Osteoblast (primary cell): ENCODE measurements around the gene NPIPA5. TPM values are rescaled to one million over a fixed set of nuclear protein-coding genes. Genes with fewer than 3 reads are reported as not detected.
"Not testable (repeated sequence)": the region's sequence is repeated elsewhere in the genome, so short reads cannot be mapped to it uniquely, and the experiment has no call there.

Experiments used
- DNase-seq: peaks from one replicate; pipeline ENCODE4 v3.0.0; 2011; ENCODE audit warnings: low spot score, mixed read lengths; ENCODE audit not compliant: insufficient read length; ENCODE audit errors: missing footprints
- H2AFZ ChIP-seq: 2 replicates; pipeline ENCODE4 v1.6.0; 2011; ENCODE audit warnings: mild to moderate bottlenecking, low read length
- H3K27ac ChIP-seq: 2 replicates; pipeline ENCODE4 v1.5.1; 2011; ENCODE audit warnings: mild to moderate bottlenecking, low read depth, low read length, moderate library complexity
- H3K27me3 ChIP-seq: 2 replicates; pipeline ENCODE4 v1.6.0; 2012; ENCODE audit warnings: mild to moderate bottlenecking, control low read depth, inconsistent platforms, low read length, moderate library complexity; ENCODE audit not compliant: insufficient read depth
- H3K36me3 ChIP-seq: 2 replicates; pipeline ENCODE4 v1.5.1; 2011; ENCODE audit warnings: mild to moderate bottlenecking, low read length, control low read depth, moderate library complexity; ENCODE audit not compliant: insufficient read depth
- H3K4me1 ChIP-seq: 2 replicates; pipeline ENCODE4 v1.5.1; 2011; ENCODE audit warnings: mild to moderate bottlenecking, low read length, control low read depth, moderate library complexity; ENCODE audit not compliant: insufficient read depth
- H3K4me2 ChIP-seq: 2 replicates; pipeline ENCODE4 v1.6.0; 2011; ENCODE audit warnings: mild to moderate bottlenecking, low read length; ENCODE audit not compliant: insufficient read depth
- H3K4me3 ChIP-seq: fragments of 200-600 bp; sonication (generic); 3 replicates; pipeline ENCODE4 v1.5.1; 2012; ENCODE audit warnings: mild to moderate bottlenecking, low read length, inconsistent platforms; ENCODE audit not compliant: insufficient read depth
- H3K79me2 ChIP-seq: 2 replicates; pipeline ENCODE4 v1.6.0; 2012; ENCODE audit warnings: mild to moderate bottlenecking, low read length, control low read depth, inconsistent platforms; ENCODE audit not compliant: insufficient read depth
- H3K9me3 ChIP-seq: 2 replicates; pipeline ENCODE4 v1.5.1; 2011; ENCODE audit warnings: low read depth, low read length, control low read depth
- H4K20me1 ChIP-seq: 2 replicates; pipeline ENCODE4 v1.6.0; 2012; ENCODE audit warnings: mild to moderate bottlenecking, low read length, control low read depth; ENCODE audit not compliant: insufficient read depth
- total RNA-seq: library from RNA; depleted of rRNA; stranded (reverse); fragments of >200 nt; gene quantifications from 2 replicates; pipeline ENCODE4 v1.2.3, GENCODE V29; 2012
- TF ChIP-seq, protein P1 (sequence below): IDR thresholded peaks from 2 replicates; pipeline ENCODE4 v1.5.1; 2011; ENCODE audit warnings: mild to moderate bottlenecking, low read depth, low read length, moderate library complexity; ENCODE audit errors: extremely low read depth

Gene NPIPA5
- total RNA-seq, 1 donor = 5.4 TPM

DNA sequence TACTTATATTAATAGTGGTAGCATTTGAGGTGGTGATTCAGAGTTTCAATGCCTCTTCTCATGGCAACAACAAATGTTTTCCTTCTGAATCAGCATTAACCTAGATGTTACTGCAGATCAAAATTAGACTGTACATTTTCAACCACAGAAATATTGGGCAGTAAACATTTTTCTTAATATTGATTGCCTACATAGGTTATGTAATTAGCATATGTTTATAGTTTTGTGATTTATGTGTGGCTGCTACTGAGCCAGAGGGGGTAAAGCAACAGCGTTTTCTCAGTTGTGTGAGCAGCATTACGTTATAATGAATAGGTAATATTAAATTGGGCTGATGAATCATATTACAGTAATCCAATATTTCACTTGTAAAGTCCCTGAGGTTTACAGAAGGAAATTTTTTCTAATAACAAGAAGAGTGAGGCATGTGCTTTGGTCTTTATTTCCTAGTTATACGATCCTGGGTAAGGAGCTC is 37.5 kb upstream of the NPIPA5 start:
- no peak overlapping the region for H3K4me3 ChIP-seq

DNA sequence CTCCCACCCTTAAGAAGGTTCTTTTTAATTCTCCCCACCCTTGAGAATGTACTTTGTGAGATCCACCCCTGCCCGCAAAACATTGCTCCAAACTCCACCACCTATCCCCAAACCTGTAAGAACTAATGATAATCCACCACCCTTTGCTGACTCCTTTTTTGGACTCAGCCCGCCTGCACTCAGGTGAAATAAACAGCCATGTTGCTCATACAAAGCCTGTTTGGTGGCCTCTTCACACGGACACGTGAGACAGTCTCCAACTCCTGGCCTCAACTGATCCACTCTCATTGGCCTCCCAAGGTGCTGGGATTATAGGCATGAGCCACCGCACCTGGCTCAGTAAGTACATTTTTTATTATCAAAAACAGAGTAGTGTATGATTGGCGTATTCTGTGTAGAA is 31.4 kb upstream of the NPIPA5 start:
- H3K9me3 ChIP-seq, DNase-seq, H3K4me3 ChIP-seq, H3K4me2 ChIP-seq, H4K20me1 ChIP-seq, H3K36me3 ChIP-seq, H2AFZ ChIP-seq, H3K4me1 ChIP-seq, H3K79me2 ChIP-seq, H3K27ac ChIP-seq, H3K27me3 ChIP-seq: not testable (repeated sequence)

More for the DNA sequence above, 37.5 kb upstream of the NPIPA5 start:
- peak; percentile 77 for DNase-seq
- no peaks in the 10 kb centered on the region for H3K79me2 ChIP-seq
- H2AFZ ChIP-seq = no peak overlapping the region
- TF ChIP-seq, protein P1, sequence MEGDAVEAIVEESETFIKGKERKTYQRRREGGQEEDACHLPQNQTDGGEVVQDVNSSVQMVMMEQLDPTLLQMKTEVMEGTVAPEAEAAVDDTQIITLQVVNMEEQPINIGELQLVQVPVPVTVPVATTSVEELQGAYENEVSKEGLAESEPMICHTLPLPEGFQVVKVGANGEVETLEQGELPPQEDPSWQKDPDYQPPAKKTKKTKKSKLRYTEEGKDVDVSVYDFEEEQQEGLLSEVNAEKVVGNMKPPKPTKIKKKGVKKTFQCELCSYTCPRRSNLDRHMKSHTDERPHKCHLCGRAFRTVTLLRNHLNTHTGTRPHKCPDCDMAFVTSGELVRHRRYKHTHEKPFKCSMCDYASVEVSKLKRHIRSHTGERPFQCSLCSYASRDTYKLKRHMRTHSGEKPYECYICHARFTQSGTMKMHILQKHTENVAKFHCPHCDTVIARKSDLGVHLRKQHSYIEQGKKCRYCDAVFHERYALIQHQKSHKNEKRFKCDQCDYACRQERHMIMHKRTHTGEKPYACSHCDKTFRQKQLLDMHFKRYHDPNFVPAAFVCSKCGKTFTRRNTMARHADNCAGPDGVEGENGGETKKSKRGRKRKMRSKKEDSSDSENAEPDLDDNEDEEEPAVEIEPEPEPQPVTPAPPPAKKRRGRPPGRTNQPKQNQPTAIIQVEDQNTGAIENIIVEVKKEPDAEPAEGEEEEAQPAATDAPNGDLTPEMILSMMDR = no peak
- no peak overlapping the region for H3K27ac ChIP-seq
- no peaks in the 10 kb centered on the region for H3K36me3 ChIP-seq
- H3K4me1 ChIP-seq = peaks cover 11% of the 10 kb centered on the region
- H3K9me3 ChIP-seq = no peaks in the 10 kb centered on the region
- H3K4me2 ChIP-seq = peak overlapping the region; percentile 45
- H3K27me3 ChIP-seq = no peaks in the 10 kb centered on the region
- no peaks in the 10 kb centered on the region for H4K20me1 ChIP-seq

DNA sequence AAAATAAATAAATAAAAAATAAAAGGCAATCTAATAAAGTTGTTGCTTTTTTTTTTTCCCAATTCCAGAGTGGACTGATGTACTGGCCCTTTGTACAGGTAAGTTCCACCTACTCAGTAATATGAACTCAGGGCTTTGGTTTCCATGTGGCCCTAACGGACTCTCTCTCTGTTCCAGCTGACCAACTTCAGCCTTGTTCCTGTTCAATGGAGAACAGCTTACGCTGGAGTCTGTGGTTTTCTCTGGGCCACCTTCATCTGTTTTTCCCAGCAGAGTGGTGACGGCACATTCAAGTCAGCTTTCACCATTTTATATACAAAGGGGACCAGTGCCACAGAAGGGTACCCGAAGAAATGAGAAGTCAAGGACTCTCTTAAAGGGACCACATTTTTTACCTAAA is 29.7 kb upstream of the NPIPA5 start:
- H3K4me2 ChIP-seq, H4K20me1 ChIP-seq: not testable (repeated sequence)

DNA sequence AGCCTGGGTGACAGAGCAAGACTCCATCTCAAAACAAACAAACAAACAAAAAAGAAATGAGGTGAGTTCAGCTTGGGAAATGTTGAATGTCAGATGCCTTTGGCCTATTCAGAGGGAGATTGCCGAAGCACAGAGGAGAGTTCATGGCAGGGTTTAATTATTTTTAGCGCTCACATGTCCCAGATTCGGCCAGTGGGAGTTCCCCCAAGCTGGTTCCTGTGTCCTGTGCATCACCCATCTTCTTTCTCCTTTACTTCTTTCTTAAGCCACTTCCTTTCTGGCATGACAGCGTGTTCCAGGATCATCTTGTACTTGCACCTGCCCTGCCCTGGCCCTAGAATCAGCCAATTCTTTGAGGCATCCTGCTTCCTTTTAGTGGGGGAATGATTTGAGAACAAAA is 26.7 kb upstream of the NPIPA5 start:
- no peak for DNase-seq
- H3K4me2 ChIP-seq = no peak overlapping the region
- H3K36me3 ChIP-seq = no peaks in the 10 kb centered on the region
- H2AFZ ChIP-seq = no peak overlapping the region
- H3K27me3 ChIP-seq = no peaks in the 10 kb centered on the region
- H3K4me1 ChIP-seq = no peaks in the 10 kb centered on the region
- H3K4me3 ChIP-seq = no peak overlapping the region
- H4K20me1 ChIP-seq = no peaks in the 10 kb centered on the region
- H3K79me2 ChIP-seq = no peaks in the 10 kb centered on the region
- H3K27ac ChIP-seq = no peak overlapping the region
- H3K9me3 ChIP-seq = no peaks in the 10 kb centered on the region
- TF ChIP-seq, protein P1 = no peak

More for the DNA sequence above, 29.7 kb upstream of the NPIPA5 start:
- H2AFZ ChIP-seq, H3K4me3 ChIP-seq, H3K4me1 ChIP-seq, H3K79me2 ChIP-seq, H3K36me3 ChIP-seq, H3K27me3 ChIP-seq, H3K27ac ChIP-seq, DNase-seq, H3K9me3 ChIP-seq: not testable (repeated sequence)

DNA sequence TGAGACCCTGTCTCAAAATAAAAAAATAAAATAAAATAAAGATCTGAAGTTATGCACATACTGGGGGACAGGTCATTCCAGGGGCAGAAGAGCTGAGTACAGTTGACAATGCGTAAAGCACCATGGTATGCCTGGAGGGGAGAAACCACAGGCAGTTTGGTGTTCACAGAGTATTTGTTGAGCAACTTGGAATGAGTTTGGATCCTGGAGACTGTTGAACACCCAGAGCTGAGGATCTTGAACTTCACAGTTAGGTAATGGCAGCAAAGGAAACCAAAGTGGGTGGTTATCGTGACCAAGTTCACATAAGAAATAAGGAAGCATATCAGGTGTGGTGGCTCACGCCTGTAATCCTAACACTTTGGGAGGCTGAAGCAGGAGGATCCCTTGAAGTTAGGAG is 26.0 kb upstream of the NPIPA5 start:
- not testable (repeated sequence) for H3K4me3 ChIP-seq, H3K36me3 ChIP-seq, H4K20me1 ChIP-seq, H3K27ac ChIP-seq, H3K4me2 ChIP-seq, H3K27me3 ChIP-seq, H2AFZ ChIP-seq, H3K9me3 ChIP-seq, H3K4me1 ChIP-seq, H3K79me2 ChIP-seq, DNase-seq
